WI38 (cell line): ENCODE measurements around the gene GMNC.

ENCODE experiments used
- H3K4me3 ChIP-seq: 2 replicates; pipeline ENCODE4 v1.5.1; 2011; ENCODE audit warnings: low read depth, mild to moderate bottlenecking, control low read depth, low read length
- TF ChIP-seq, protein P1 (sequence below): IDR thresholded peaks from 2 replicates; pipeline ENCODE4 v1.5.1; 2012; ENCODE audit warnings: low read depth, mild to moderate bottlenecking, control low read depth, low read length

Gene GMNC

DNA sequence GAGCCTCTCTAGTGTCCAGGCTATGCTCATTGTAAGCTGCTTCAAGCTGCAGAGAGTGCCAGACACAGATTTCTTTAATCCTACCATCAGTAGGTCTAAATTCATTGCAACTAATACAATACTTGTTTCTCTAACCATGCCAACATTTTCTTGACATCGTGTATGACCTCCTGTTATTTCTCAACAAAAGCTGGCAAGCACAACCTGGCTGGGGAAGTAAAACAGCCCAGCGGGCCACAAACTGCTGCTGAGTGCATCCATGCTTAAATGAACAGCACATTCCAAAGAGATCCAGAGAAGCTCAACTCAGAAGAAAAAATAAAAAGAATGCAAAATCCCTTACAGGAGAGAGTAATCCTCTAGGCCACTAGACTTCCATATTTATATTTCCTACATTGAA, 36.5 kb downstream of the GMNC start:
- TF ChIP-seq, protein P1, sequence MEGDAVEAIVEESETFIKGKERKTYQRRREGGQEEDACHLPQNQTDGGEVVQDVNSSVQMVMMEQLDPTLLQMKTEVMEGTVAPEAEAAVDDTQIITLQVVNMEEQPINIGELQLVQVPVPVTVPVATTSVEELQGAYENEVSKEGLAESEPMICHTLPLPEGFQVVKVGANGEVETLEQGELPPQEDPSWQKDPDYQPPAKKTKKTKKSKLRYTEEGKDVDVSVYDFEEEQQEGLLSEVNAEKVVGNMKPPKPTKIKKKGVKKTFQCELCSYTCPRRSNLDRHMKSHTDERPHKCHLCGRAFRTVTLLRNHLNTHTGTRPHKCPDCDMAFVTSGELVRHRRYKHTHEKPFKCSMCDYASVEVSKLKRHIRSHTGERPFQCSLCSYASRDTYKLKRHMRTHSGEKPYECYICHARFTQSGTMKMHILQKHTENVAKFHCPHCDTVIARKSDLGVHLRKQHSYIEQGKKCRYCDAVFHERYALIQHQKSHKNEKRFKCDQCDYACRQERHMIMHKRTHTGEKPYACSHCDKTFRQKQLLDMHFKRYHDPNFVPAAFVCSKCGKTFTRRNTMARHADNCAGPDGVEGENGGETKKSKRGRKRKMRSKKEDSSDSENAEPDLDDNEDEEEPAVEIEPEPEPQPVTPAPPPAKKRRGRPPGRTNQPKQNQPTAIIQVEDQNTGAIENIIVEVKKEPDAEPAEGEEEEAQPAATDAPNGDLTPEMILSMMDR: no peak
- no peak overlapping the region for H3K4me3 ChIP-seq

DNA sequence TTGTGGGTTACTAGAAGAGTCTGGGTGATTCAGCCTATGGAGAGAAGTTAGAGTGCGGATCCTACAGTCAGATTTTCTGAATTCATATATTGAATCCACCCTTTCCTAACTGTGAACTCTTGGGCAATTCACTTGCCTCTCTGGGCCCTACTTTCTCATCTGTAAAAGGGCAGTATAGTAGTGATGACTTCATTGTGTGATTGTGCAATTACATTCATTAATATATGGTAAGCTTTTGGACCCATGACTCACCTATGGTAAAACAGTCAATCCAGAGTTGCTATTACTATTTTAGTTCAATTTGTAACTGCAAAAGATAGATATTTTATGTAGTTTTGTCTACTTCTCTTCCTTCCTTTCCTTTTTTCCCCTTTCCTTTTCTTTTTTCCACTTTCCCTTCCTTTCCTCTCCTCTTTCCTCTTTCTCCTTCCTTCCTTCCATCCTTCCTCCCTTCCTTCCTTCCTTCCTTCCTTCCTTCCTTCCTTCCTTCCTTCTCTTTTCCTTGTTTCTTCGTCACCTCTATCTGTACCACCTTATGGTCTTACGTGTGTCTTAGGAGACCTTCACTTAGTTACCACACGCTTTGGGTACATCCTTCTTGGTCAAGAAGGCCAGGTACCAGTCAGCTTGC, 37.0 kb downstream of the GMNC start:
- TF ChIP-seq, protein P1: no peak
- H3K4me3 ChIP-seq: no peak overlapping the region

DNA sequence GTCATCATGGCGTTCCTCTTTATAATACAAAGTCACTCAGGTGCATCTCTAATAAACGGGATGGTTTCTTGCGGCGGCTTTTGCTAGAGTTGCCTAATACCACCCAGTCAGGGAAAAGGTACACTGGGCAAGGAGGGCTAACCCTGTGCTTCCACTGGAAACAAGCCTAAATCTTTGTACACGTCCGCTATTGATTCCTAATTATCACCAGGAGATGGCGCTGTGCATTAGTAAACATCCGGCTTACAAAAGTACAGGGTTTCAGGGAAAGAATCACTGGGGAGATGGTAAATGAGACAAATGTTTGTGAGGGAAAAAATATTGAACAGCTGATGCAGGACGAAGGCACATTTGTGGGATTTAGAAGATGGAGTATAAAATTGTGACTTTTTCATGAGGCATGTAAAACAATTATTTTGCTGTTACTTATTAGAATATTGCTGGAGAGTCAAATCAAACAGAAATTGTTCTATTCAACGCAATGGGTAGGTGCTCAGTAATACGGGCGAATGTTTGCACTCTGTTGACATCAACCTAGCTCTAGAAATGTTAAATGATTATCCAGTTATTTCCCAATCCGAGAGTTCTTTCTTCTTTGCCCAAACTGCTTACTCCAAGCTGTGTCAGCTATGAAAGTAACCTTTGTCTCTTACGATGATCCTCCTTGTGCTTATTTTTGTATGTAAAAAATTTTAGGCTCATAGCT, 50.6 kb downstream of the GMNC start:
- peak overlapping the region; percentile 51 for H3K4me3 ChIP-seq
- TF ChIP-seq, protein P1: peak; percentile 51

DNA sequence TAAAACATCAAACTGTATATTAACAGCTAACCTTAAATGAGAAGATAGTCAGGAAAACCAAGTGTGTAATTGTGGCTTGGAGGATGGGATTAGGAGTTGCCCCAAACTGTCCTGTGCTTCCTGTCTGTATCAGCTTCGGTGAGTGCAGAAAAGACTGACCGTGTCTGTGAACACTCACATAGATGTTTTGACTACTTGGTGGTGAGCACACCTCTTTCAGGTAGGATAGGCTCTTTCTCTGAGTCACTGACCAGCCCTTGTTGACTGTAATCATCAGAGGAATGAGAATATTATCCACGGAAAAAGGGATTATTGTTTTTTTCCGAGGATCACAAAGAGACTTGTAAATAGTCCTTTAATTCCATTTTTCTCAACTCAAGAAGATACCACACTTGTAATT, 51.5 kb downstream of the GMNC start:
- TF ChIP-seq, protein P1: no peak

DNA sequence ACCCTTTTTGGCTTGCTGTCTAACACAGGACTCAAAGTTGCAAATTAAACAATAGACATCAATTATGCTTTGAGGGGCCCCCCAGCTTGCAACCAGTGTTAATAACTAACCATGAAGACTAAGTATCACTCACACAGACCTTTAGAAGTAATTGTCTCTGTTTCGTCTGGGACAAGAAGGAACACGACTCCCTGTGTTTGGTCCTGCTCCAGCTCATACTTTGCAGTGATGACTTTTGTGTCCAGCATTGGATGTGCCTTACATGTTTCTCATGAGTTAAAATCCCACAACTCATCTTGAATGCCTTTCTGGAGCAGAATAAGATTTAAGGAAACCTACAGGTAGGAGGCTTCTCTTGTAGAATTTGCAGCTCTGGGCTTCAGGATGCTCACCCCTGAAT, 53.1 kb downstream of the GMNC start:
- TF ChIP-seq, protein P1: no peak
- no peak overlapping the region for H3K4me3 ChIP-seq

More for the DNA sequence above, 51.5 kb downstream of the GMNC start:
- H3K4me3 ChIP-seq: no peak overlapping the region

DNA sequence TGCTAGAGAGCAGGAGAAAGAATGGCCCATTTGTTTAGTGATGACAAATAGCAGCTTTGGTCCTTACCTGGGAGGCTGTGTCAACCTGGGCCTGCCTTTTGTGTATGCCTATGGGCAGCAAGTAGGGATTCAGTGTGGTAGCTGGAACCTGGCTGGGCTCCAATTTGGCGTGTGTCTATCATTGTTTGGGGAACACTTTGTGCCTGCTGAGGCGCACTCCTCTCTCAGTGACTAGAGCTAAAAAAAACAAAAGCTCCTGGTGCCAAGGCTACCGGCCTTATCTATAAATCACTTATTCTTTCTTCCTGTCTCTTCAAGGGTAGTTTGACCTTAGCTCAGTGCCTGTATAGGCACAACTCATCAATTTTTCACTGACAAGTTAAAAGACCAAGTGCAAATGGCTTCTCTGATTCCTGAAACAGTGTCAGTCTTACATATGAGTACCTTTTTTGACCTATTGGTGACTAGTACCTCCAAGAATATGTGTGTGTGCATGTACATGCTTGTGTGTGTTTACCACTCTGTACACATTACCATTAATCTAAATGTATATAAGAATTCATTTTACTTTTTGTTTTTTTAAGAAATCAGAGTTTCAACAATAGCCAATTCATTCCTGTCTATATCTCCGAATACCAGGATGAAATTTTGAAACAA, 54.6 kb downstream of the GMNC start:
- TF ChIP-seq, protein P1: no peak
- no peak overlapping the region for H3K4me3 ChIP-seq
